CD4-positive, alpha-beta memory T cell (primary cell): ENCODE data around the gene CST4. TPM values are rescaled to one million over a fixed set of nuclear protein-coding genes. Genes with fewer than 3 reads are reported as not detected.

Experiments used
- CTCF ChIA-PET: fragments of 350-600 bp; sonication (Branson Sonifier 250); formaldehyde crosslinking; loops from one replicate; lab custom pipeline; 2021; ENCODE audit warnings: inconsistent platforms; ENCODE audit not compliant: partially characterized antibody; lab: Charles Lee
- POLR2A ChIA-PET: fragments of 350-600 bp; sonication (Branson Sonifier 250); formaldehyde crosslinking; loops from one replicate; lab custom pipeline; 2021; ENCODE audit not compliant: partially characterized antibody; lab: Charles Lee
- DNase-seq, 5 donors: peaks; one replicate each; pipeline versions ENCODE4 v3.0.0 to v3.0.0-alpha.2; 2020 to 2022; ENCODE audit warnings: mixed read lengths in 1 of 5
- H3K27ac ChIP-seq: one replicate; pipeline ENCODE4 v1.7.0; 2013; ENCODE audit warnings: low read depth, low read length
- H3K27me3 ChIP-seq: 2 replicates; pipeline ENCODE4 v1.7.0; 2013; ENCODE audit warnings: mild to moderate bottlenecking, low read length, moderate library complexity; ENCODE audit not compliant: insufficient read depth
- H3K36me3 ChIP-seq: 2 replicates; pipeline ENCODE4 v1.7.0; 2013; ENCODE audit warnings: mild to moderate bottlenecking, low read length, moderate library complexity; ENCODE audit not compliant: insufficient read depth
- H3K4me1 ChIP-seq: 2 replicates; pipeline ENCODE4 v1.7.0; 2013; ENCODE audit warnings: mild to moderate bottlenecking, low read length, moderate library complexity; ENCODE audit not compliant: insufficient read depth
- H3K4me3 ChIP-seq, 2 donors: one replicate each; pipeline ENCODE4 v1.7.0; 2013; ENCODE audit warnings: low read length in 2 of 2, mild to moderate bottlenecking in 1 of 2
- H3K9me3 ChIP-seq, 2 donors: one replicate each; pipeline ENCODE4 v1.7.0; 2013; ENCODE audit warnings: low read length in 2 of 2, control low read depth in 1 of 2; ENCODE audit not compliant: control insufficient read depth in 1 of 2
- H3K27ac Mint-ChIP-seq, 7 donors: one replicate each; pipeline ENCODE4 v1.8.0; 2020 to 2021; ENCODE audit warnings: mixed read lengths in 7 of 7, mild to moderate bottlenecking in 6 of 7, inconsistent platforms in 3 of 7, moderate library complexity in 3 of 7
- H3K27me3 Mint-ChIP-seq, 2 donors: one replicate each; pipeline ENCODE4 v1.8.0; 2020 to 2021; ENCODE audit warnings: mixed read lengths in 2 of 2
- H3K36me3 Mint-ChIP-seq, 2 donors: one replicate each; pipeline ENCODE4 v1.8.0; 2020 to 2021; ENCODE audit warnings: mixed read lengths in 2 of 2, inconsistent platforms in 1 of 2, mild to moderate bottlenecking in 1 of 2
- H3K4me1 Mint-ChIP-seq, 4 donors: one replicate each; pipeline ENCODE4 v1.8.0; 2020 to 2021; ENCODE audit warnings: mixed read lengths in 4 of 4, mild to moderate bottlenecking in 1 of 4
- H3K4me3 Mint-ChIP-seq, 8 donors: one replicate each; pipeline ENCODE4 v1.8.0; 2020 to 2021; ENCODE audit warnings: mixed read lengths in 8 of 8, mild to moderate bottlenecking in 7 of 8, moderate library complexity in 6 of 8, inconsistent platforms in 3 of 8
- H3K9me3 Mint-ChIP-seq, 8 donors: one replicate each; pipeline ENCODE4 v1.8.0; 2020 to 2021; ENCODE audit warnings: mixed read lengths in 8 of 8, mild to moderate bottlenecking in 5 of 8, inconsistent platforms in 3 of 8, moderate library complexity in 1 of 8
- intact Hi-C: fragments of 100-400 bp; cut with micrococcal nuclease; formaldehyde crosslinking; loops from one replicate; pipeline ENCODE4 v1.15.1; 2023
- polyA plus RNA-seq, 2 donors: library from polyadenylated mRNA; unstranded; fragments of 300-500 nt; fragmentation: Illumina TruSeq; gene quantifications; one replicate each; pipeline ENCODE4 v1.2.3, GENCODE V29; 2021
- total RNA-seq, 2 experiments: library from RNA; stranded (reverse); gene quantifications; one replicate each; pipeline ENCODE4 v1.2.3, GENCODE V29; 2021

Gene CST4
- total and polyA plus RNA-seq, 4 experiments from 2014 or later: not detected

DNA sequence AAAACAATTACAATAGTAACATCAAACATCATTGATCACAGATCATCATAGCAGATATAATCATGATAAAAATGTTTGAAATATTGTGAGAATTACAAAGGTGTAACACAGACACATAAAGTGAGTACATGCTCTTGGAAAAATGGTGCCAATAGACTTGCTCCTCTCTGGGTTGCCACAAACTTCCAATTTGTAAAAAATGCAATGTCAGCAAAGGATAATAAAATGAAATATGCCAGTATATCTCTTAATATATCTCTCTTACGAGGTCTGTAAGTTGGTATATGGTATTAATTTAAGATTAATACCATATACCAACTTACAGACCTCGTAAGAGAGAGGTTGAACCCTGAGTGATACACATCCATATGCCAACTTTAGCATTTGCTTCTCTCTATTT, 37.7 kb downstream of the CST4 start:
- Histone ChIP-seq H3K27me3 (no peaks in the 10 kb centered on the region), H3K9me3 (no peaks in the 10 kb centered on the region), H3K4me1 (no peaks in the 10 kb centered on the region), H3K27ac (no peak overlapping the region), H3K36me3 (no peaks in the 10 kb centered on the region), H3K4me3 (no peak overlapping the region)
- Mint-ChIP-seq H3K9me3 (peaks cover 0 to 3% (median 0%) of the 10 kb centered on the region in 8 donors), H3K4me1 (no peaks in the 10 kb centered on the region), H3K4me3 (no peak overlapping the region), H3K36me3 (no peaks in the 10 kb centered on the region), H3K27me3 (peaks cover 4 to 8% of the 10 kb centered on the region in 2 donors), H3K27ac (no peak overlapping the region)
- no peak for DNase-seq
- POLR2A ChIA-PET: no interaction called here
- CTCF ChIA-PET: no interaction called here
- intact Hi-C loops: no loop called here

- Mint-ChIP-seq H3K4me3 (no peak overlapping the region), H3K4me1 (no peaks in the 10 kb centered on the region), H3K36me3 (no peaks in the 10 kb centered on the region), H3K27me3 (peaks cover 3 to 5% of the 10 kb centered on the region in 2 donors), H3K9me3 (peaks cover 0 to 3% (median 0%) of the 10 kb centered on the region in 8 donors), H3K27ac (no peak overlapping the region)
- intact Hi-C loops: no loop called here
- Histone ChIP-seq H3K27me3 (no peaks in the 10 kb centered on the region), H3K9me3 (no peaks in the 10 kb centered on the region), H3K4me3 (no peak overlapping the region), H3K36me3 (no peaks in the 10 kb centered on the region), H3K4me1 (no peaks in the 10 kb centered on the region), H3K27ac (no peak overlapping the region)
- no peak for DNase-seq
- CTCF ChIA-PET: interaction anchor here (0.9 kb wide), 1 partner anchor 43 kb away, joined by 3 read pairs; no protein-coding TSS in a partner anchor
- POLR2A ChIA-PET: no interaction called here
Measured at GRCh38 chr20:23649830-23650417, 38.9 kb downstream of the CST4 start.

GRCh38 chr20:23649242-23649641, 39.6 kb downstream of the CST4 start:
- no peaks in the 10 kb centered on the region for H3K36me3 Mint-ChIP-seq
- Histone ChIP-seq H3K36me3 (no peaks in the 10 kb centered on the region), H3K27me3 (no peaks in the 10 kb centered on the region), H3K27ac (no peak overlapping the region), H3K4me1 (no peaks in the 10 kb centered on the region), H3K4me3 (no peak overlapping the region), H3K9me3 (no peaks in the 10 kb centered on the region)
- no peak overlapping the region for H3K4me3 Mint-ChIP-seq
- H3K4me1 Mint-ChIP-seq: no peaks in the 10 kb centered on the region
- H3K27me3 Mint-ChIP-seq: peaks cover 0 to 6% of the 10 kb centered on the region in 2 donors
- peaks cover 0 to 3% (median 0%) of the 10 kb centered on the region in 8 donors for H3K9me3 Mint-ChIP-seq
- POLR2A ChIA-PET: no interaction called here
- CTCF ChIA-PET: interaction anchor here (0.9 kb wide), 1 partner anchor 42 kb away, joined by 3 read pairs; no protein-coding TSS in a partner anchor
- no peak overlapping the region for H3K27ac Mint-ChIP-seq
- no peak for DNase-seq
- intact Hi-C loops: no loop called here

DNA sequence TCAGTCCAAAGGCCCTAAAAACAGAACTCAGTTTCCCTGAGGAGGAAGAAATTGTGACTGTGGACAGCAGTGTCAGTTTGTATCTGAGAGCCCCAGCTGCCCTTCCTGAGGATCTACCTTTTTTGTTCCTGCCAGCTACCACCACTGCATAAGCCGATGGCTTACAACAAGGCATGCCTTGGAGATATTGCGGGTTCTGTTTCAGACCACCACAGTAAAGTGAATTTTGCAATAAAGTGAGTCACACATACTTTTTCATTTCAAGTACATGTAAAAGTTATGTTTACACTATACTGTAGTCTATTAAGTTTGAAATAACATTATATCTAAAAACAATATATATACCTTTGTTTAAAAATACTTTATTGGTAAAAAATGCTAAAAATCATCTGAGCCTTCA, 41.5 kb downstream of the CST4 start:
- intact Hi-C loops: no loop called here
- ChIA-PET POLR2A (no interaction called here), CTCF (no interaction called here)
- Histone ChIP-seq H3K4me3 (no peak overlapping the region), H3K27me3 (no peaks in the 10 kb centered on the region), H3K36me3 (no peaks in the 10 kb centered on the region), H3K27ac (no peak overlapping the region), H3K9me3 (no peaks in the 10 kb centered on the region), H3K4me1 (no peaks in the 10 kb centered on the region)
- Mint-ChIP-seq H3K27me3 (peaks cover 1 to 2% of the 10 kb centered on the region in 2 donors), H3K4me3 (no peak overlapping the region), H3K27ac (no peak overlapping the region), H3K4me1 (no peaks in the 10 kb centered on the region), H3K36me3 (no peaks in the 10 kb centered on the region), H3K9me3 (no peaks in the 10 kb centered on the region)
- DNase-seq: no peak

GRCh38 chr20:23646106-23646873, 42.5 kb downstream of the CST4 start:
- no peaks in the 10 kb centered on the region for H3K36me3 Mint-ChIP-seq
- no peak for DNase-seq
- Histone ChIP-seq H3K9me3 (no peaks in the 10 kb centered on the region), H3K27ac (no peak overlapping the region), H3K27me3 (no peaks in the 10 kb centered on the region), H3K4me1 (no peaks in the 10 kb centered on the region), H3K4me3 (no peak overlapping the region), H3K36me3 (no peaks in the 10 kb centered on the region)
- ChIA-PET POLR2A (no interaction called here), CTCF (no interaction called here)
- intact Hi-C loops: no loop called here
- H3K9me3 Mint-ChIP-seq: no peaks in the 10 kb centered on the region
- H3K4me3 Mint-ChIP-seq: no peak overlapping the region
- H3K4me1 Mint-ChIP-seq: no peaks in the 10 kb centered on the region
- H3K27me3 Mint-ChIP-seq: peaks cover 1 to 2% of the 10 kb centered on the region in 2 donors
- no peak overlapping the region for H3K27ac Mint-ChIP-seq

DNA sequence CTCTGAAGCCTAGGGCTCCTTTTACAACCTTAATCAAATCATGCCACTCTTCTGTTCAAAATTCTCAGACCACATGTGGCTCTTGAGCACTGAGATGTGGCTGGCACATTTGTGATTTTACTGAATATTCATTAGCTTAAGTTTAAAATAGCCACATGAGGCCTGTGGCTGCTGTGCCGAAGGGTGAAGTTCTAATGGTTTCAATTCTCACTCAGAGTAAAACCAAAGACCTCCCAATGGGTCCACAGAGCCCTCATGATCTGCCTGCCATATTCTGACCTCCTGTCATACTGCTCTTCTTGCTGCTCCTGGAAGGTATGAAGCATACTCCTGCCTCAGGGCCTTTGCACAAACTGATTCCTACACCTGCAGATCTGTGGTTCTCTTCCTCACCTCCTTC, 43.3 kb downstream of the CST4 start:
- CTCF ChIA-PET: no interaction called here
- Mint-ChIP-seq H3K9me3 (no peaks in the 10 kb centered on the region), H3K4me1 (no peaks in the 10 kb centered on the region), H3K27ac (no peak overlapping the region), H3K4me3 (no peak overlapping the region), H3K27me3 (peaks cover 1 to 2% of the 10 kb centered on the region in 2 donors), H3K36me3 (no peaks in the 10 kb centered on the region)
- Histone ChIP-seq H3K27ac (no peak overlapping the region), H3K36me3 (no peaks in the 10 kb centered on the region), H3K4me1 (no peaks in the 10 kb centered on the region), H3K27me3 (no peaks in the 10 kb centered on the region), H3K4me3 (no peak overlapping the region), H3K9me3 (no peaks in the 10 kb centered on the region)
- intact Hi-C loops: no loop called here
- POLR2A ChIA-PET: no interaction called here
- DNase-seq: no peak

- POLR2A ChIA-PET: no interaction called here
- Histone ChIP-seq H3K36me3 (no peaks in the 10 kb centered on the region), H3K4me3 (no peak overlapping the region), H3K9me3 (no peaks in the 10 kb centered on the region), H3K4me1 (no peaks in the 10 kb centered on the region), H3K27ac (no peak overlapping the region), H3K27me3 (no peaks in the 10 kb centered on the region)
- no peak for DNase-seq
- Mint-ChIP-seq H3K9me3 (no peaks in the 10 kb centered on the region), H3K36me3 (no peaks in the 10 kb centered on the region), H3K4me1 (no peaks in the 10 kb centered on the region), H3K27me3 (peaks cover 6 to 7% of the 10 kb centered on the region in 2 donors), H3K4me3 (no peak overlapping the region), H3K27ac (no peak overlapping the region)
- CTCF ChIA-PET: no interaction called here
- intact Hi-C loops: no loop called here
Measured at GRCh38 chr20:23644164-23644563, 44.7 kb downstream of the CST4 start.
